HG03280 (cell line): ENCODE data around the gene GNGT1.

ENCODE experiments used
- ATAC-seq: cut with Tn5 transposase; IDR thresholded peaks from one replicate; pipeline ENCODE4 v1.9.1; 2021; ENCODE audit warnings: mild to moderate bottlenecking, moderate library complexity; ENCODE audit not compliant: unreplicated experiment

Gene GNGT1

DNA sequence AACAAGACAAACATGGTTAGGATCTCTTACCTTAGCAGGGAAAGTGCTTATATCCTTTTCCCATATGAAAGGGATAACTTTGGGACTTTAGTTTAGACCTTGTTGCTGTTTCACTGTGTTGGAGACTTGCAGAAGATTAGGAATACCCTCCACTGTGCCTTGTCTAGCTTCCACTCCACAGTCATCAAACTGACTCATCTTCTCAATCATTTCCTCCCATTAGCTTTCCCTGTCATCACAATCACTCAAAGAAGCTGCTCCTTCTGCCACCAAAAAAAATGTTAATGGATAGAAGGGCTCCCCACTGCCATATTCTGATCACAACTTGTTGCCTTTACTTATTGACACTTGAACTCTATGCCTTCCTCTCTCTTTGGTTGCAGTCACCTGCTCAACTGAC is 31.9 kb downstream of the GNGT1 start:
- no peak for ATAC-seq

- no peak for ATAC-seq
Observed at GRCh38 chr7:93941945-93942344, 35.6 kb downstream of the GNGT1 start.

DNA sequence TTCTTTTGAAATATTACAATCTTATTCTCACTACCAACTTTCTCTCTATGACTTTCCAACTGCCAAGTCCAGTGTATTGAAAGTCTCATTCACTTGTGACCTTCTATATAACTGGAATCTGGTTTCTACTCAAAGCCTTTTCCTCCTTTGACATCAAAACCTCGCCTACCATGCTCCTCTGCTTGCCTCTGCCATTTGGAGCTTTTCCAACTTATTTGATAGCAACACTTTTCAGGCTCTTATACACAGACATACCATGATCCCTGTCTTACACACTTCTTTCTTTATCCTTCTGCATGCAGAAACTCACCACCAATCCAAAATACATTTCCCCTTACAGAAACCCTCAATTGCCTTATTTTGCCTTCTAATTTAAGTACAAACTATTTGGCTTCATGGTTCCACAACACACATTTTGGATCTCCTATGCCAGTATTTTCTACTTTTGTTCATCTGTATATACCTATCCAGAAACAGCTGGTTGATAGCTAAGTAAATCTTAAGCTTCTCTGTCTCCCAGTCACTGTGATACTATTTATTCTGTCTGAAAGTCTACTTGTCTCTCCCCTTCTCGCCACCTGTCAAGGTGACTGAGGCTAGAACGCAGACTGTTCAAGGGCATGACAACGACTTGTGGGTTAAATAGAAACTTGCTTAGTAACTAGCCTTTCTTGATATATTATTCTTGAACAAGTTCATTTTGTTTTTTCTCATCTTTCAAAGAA is 37.6 kb downstream of the GNGT1 start:
- ATAC-seq = no peak

DNA sequence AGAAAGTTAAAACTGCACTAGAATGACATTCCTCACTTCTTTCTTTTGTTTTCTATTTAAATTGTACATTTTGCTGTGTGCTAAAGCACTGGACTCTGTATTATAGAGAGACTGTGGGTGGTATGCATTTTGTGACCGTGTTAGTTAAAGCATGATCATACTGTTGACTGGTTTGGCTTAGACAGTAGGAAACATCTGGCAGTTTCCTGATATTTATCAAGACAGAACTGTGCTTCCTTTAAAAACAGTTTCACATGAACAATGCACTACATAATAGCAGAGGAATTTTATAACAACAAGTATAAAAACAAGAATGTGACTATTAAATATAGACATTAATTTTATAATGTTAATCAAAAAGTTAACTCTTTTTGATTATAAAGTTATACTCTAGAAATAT is 38.3 kb downstream of the GNGT1 start:
- no peak for ATAC-seq

GRCh38 chr7:93945083-93945482 is 38.7 kb downstream of the GNGT1 start:
- no peak for ATAC-seq

DNA sequence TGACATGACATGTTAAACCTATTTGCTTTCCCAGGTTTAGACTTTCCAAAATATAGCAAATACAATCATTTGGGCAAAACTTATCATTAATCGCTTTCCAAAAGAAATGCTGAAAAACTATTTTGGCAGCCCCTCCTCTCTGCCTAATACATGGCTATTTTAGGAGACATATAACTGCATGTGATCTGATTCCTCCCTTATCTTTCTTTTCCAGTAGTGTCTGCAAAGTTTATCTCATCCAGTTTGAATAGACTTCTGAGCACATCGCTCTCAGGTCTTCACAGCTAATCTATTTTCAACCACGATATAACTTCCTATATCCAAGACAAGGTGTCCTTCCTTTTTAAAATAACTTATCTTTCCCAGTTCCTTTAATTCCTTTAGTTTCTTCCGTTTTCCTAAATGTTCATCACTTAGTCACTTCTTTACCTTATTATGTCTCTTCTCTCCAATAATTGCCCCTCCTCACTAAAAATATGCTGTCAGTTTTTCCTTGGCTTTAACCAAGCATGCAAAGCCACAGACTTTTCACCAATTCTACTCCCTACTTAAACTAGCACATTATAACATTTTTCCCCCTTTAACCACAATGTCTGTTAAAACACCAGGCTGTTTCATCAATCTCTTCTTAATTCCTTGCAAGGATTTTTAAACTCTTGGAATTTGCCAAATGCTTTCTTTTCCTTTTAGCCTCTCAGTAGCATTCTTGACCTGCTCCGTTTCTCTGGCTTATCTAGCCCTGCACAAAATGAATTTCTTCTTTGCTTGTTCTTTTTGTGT is 39.6 kb downstream of the GNGT1 start:
- ATAC-seq = no peak

GRCh38 chr7:93948106-93948505 is 41.7 kb downstream of the GNGT1 start:
- no peak for ATAC-seq

DNA sequence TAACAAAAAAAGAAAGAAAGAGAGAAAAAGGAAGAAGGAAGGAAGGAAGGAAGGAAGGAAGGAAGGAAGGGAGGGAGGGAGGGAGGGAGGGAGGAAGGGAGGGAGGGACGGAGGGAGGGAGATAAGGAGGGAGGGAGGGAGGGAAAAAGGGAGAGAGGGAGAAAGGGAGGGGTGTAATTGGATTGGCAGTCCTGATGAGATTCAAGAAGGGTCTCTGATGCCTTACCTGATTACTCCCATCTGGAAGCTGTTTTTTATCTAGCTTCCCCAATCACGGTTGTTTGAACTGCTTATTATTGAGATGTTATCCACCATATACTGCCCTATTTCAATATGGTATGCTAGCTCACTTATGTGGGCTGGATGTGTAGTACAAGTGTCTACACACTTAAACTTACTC is 42.5 kb downstream of the GNGT1 start:
- no peak for ATAC-seq

DNA sequence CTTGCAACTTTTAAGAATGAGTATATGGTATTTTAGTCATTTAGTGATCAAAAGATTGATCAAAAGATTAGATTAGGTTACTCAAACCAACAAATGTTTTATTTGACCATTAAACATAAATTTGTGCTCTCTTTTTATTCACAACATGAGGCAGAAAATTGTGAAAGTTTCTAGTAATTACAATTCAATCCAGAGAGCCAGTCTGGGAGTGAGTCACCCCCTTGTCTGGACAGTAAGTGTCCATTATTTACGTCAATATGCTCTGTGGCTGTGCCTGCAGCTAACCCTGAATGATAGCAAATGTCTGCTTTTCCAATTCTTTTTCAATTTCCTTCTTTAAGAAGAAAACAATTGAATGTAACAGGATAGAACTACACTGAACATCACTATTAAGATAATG is 43.1 kb downstream of the GNGT1 start:
- no peak for ATAC-seq

DNA sequence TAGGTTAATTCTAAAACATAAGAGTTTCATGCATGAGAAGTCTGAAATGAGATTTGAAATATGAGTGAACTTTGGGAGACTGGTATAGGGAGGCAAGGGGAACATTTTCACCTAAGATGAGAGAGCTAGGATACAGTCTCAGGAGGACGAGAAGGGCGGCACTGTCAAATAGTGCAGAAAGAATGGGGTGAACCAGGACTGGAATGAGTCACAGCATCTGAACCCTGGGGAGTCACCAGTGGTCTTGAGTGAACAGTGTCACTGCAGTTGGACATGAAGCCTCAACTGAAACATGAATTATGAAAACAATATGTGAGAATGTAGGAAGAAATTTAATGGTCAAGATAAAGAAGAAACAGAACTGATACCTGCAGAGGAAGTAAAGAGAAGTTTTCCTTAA is 48.9 kb downstream of the GNGT1 start:
- peak; percentile 69 for ATAC-seq

DNA sequence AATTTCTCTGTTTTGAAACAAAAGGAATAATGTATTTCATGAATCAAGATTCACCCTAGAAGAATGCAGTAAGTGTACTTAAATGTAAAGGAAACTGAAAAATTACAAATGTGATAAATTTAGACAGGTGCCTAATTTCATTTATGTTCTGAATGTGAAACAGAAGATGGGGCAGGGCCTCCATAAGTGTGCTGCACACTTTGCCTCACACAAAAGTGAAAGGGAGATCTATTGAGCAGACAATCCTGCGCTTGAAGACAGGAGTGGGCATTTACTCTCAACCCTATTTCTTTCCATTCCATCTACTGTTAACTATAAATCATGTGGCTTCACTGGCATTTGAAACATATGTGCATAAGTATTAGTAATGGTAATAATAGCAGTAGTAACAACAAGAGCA is 51.4 kb downstream of the GNGT1 start:
- ATAC-seq = no peak

DNA sequence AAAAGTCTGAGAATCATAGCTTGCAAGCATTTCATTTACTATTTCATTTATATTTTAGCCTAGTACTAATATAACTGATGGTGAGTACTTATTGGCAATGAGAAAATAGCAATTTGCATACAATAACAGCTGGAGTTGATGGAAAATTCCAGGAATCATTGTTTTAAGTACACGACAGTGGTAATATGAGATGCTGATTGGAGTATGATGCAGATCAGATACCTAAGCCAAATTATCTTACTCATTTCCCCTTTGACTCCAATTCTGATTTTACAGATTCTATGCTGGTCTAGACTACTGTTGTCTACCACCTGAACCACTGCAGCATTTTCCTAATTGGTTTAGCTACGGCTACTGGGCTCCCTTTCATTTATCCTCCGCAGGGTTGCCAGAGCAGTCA is 51.8 kb downstream of the GNGT1 start:
- no peak for ATAC-seq

- ATAC-seq = peak; percentile 37
Observed at GRCh38 chr7:93958651-93959050, 52.3 kb downstream of the GNGT1 start.
